ENCODE data around the gene C22orf39. TPM values are rescaled to one million over a fixed set of nuclear protein-coding genes. Genes with fewer than 3 reads are reported as not detected.

Gene C22orf39
- total RNA-seq, 1 experiment from 2014 or later = 26.5 TPM

GRCh38 chr22:19488285-19488684 is 40.8 kb upstream of the C22orf39 start:
- TF ChIP-seq ZNF671 (CRISPR knock-in tag; IDR thresholded peaks at IDR 0.05) = no peak
- TF ChIP-seq CDX4 (CRISPR knock-in tag; IDR thresholded peaks at IDR 0.05; ENCODE audit: borderline replicate concordance) = no peak
- no peak for TF ChIP-seq ZNF281 (CRISPR knock-in tag; IDR thresholded peaks at IDR 0.05)
- no peak for TF ChIP-seq SMAD4 (CRISPR knock-in tag; IDR thresholded peaks at IDR 0.05)
- TF ChIP-seq CREM (CRISPR knock-in tag; IDR thresholded peaks at IDR 0.05) = no peak
- TF ChIP-seq ZBTB43 (CRISPR knock-in tag; IDR thresholded peaks at IDR 0.05) = no peak
- no peak for TF ChIP-seq SOX15 (CRISPR knock-in tag; IDR thresholded peaks at IDR 0.05)
- TF ChIP-seq CREB1 (CRISPR knock-in tag; IDR thresholded peaks at IDR 0.05) = no peak
- TF ChIP-seq RELA (CRISPR knock-in tag; IDR thresholded peaks at IDR 0.05; ENCODE audit: borderline replicate concordance) = no peak
- TF ChIP-seq HMGA2 (CRISPR knock-in tag; IDR thresholded peaks at IDR 0.05) = no peak
- no peak for TF ChIP-seq ESRRA (CRISPR knock-in tag; IDR thresholded peaks at IDR 0.05; ENCODE audit: borderline replicate concordance)
- TF ChIP-seq MXD4 (CRISPR knock-in tag; IDR thresholded peaks at IDR 0.05; ENCODE audit: borderline replicate concordance) = no peak
- TF ChIP-seq ETV6 (CRISPR knock-in tag; IDR thresholded peaks at IDR 0.05) = no peak
- TF ChIP-seq ZBTB21 (CRISPR knock-in tag; IDR thresholded peaks at IDR 0.05; ENCODE audit: borderline replicate concordance) = no peak
- no peak for TF ChIP-seq ATF3 (CRISPR knock-in tag; conservative IDR thresholded peaks at IDR 0.05)
- TF ChIP-seq ZNF423 (CRISPR knock-in tag; IDR thresholded peaks at IDR 0.05) = no peak
- no peak for TF ChIP-seq ZNF121 (CRISPR knock-in tag; IDR thresholded peaks at IDR 0.05)
- TF ChIP-seq ZSCAN18 (CRISPR knock-in tag; IDR thresholded peaks at IDR 0.05) = no peak
- no peak for TF ChIP-seq JAZF1 (CRISPR knock-in tag; IDR thresholded peaks at IDR 0.05)
- no peak for TF ChIP-seq ZMAT4 (CRISPR knock-in tag; IDR thresholded peaks at IDR 0.05)
- ChIA-PET CTCF (interaction anchor here (1.2 to 1.4 kb wide), 2 partner anchors 14 to 141 kb away, joined by 5 read pairs; no protein-coding TSS in a partner anchor), POLR2A (no interaction called here)
- no peaks in the 10 kb centered on the region for H3K9me3 Mint-ChIP-seq
- ATAC-seq = no peak
- DNase-seq (ENCODE audit: low spot score) = no peak
- no peak overlapping the region for H3K27ac Mint-ChIP-seq
- no peaks in the 10 kb centered on the region for H3K27me3 Mint-ChIP-seq (ENCODE audit: low read depth)
- no peak overlapping the region for H3K4me3 Mint-ChIP-seq
- H3K36me3 Mint-ChIP-seq = peaks cover 49% of the 10 kb centered on the region
- no peaks in the 10 kb centered on the region for H3K4me1 Mint-ChIP-seq
